Subcutaneous adipose tissue (tissue), 4 donors: ENCODE results near the gene UBA1. TPM values are rescaled to one million over a fixed set of nuclear protein-coding genes. Genes with fewer than 3 reads are reported as not detected.

Source experiments
- CTCF ChIP-seq: fragments of 450-650 bp; IDR thresholded peaks from one replicate; pipeline ENCODE4 v1.5.1; 2016; ENCODE audit warnings: low read depth, mild to moderate bottlenecking, control low read depth, antibody characterized with exemption, moderate library complexity
- total RNA-seq, 4 donors: library from RNA; depleted of rRNA; stranded (reverse); fragments of >200 nt; gene quantifications; one replicate each; pipeline ENCODE4 v1.1.0, GENCODE V29; 2016

Gene UBA1
- total RNA-seq: 100 to 1,000 TPM; 106 to 137 (median 119) TPM

DNA sequence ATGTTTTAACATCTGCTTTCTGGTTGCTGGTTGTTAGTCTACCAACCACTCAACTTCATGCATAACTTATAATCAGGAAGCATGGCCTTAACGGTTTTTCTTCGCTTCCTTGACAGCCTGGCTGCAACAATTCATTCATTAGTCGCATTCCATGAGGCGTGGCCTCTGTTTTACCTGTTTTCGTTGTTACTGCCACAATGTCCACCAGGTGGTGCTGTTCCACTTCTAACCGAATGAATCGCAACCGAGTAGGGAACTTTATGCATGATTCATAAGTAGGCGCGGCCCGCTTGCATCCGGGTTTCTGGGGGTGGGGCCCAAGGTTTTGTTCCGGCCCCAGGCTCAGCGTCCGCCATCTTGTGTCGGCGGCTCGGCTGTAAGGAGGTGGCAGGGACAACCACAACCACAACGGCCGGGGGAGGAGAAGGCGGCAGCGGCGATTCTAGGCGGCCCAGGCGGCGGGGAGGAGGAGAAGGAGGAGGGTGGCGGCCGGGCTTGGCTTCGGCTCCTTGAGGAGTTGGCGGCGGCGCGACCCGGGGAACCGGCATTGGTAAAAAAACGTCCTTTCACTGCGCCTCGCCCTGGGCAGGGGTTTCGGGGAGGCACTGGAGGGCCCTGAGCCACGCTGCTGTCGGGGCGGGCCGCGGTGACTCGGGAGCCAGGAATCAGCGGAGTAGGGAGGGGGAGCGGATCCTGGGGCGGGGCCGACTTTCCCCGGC lies at the start of gene UBA1:
Gene UBA1 (plus strand): TSS at position 355 of the 719 bp plus-strand sequence. CDS start 4,974 bp downstream, outside the sequence.
- no peak for TF ChIP-seq CTCF

- no peak for TF ChIP-seq CTCF
Observed at GRCh38 chrX:47143894-47144625, 49.6 kb upstream of the UBA1 start.

DNA sequence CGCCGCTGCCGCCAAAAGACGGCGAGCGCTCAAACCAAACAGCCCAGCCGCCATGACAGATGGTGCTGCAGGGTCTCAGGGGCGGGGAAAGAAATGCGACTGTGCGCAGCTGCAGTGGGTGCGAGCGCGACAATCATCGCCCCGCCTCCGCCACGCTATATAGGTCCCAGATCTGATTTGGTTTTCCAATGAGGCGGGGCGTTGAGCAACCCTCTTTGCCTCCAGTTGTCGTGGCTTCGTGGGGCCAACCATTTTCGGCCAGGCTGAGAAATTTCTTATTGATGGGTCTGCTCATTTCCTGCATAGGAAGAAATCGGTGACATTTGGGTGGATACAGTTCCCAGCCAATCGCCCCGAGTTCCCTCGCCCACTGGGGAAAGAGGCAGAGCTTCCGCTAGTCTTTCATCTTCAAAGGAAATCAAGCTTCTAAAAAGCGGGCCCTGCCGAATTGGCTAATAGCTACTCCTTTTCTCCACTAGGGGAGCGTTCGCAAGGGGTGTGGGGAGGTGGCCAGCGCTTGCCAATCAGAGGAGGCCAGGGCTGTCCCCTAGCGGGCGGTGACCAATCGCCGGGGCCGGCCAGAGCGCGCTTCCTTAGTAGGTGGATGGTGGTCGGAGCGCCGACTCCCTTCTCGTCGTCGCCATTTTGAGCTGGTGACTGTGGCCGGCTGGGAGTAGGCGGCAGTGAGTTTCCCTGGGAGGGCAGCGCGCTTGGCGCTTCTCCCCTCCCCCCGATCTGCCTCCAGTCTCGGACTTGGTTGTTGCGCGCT lies 48.8 kb upstream of the UBA1 start, which contains the start of the genes NDUFB11 and RBM10:
Gene NDUFB11 (minus strand): TSS at position 77 of the 769 bp plus-strand sequence. CDS start 23 bp downstream, at position 54.
Gene RBM10 (plus strand): TSS at position 596 of the 769 bp plus-strand sequence. CDS start 2,261 bp downstream, outside the sequence.
- no peak for TF ChIP-seq CTCF

DNA sequence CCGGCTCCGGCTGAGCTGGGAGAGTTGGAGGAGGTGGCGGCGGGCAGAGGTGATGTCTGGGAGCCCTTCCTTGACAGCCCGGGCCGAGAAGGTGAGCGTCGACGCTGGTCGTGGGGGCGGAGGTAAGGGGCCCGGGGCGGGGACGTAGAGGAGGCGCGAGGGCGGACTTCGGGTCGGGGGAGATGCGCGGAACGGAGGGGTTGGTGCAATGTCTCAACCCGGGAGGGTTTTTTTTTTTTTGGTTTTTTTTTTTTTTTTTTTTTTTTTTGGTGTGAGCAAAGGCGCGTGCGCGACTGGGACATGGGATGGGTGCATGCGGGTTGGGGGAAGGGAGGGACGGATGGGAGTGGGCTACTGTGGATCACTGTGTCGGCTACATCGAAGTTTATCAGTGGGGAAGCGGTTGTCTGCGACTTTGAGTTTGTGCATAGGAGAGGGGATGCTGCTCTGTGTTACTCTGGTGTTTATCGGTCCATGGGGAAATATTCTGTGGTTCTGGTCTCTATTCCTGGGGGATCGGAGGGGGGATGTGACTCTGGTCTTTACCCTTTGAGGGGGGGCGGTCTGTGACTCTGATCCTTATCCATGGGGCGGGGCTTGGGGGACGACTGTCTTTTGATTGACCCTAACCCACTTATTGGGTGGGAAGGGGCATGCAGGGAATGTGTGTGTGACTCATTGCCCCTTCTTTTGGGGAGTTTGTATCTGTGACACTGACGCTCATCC lies 48.1 kb upstream of the UBA1 start:
- TF ChIP-seq CTCF: no peak

GRCh38 chrX:47146121-47146935 lies 47.3 kb upstream of the UBA1 start:
- no peak for TF ChIP-seq CTCF
